Measurements from ENCODE around the gene FUZ.

DNA sequence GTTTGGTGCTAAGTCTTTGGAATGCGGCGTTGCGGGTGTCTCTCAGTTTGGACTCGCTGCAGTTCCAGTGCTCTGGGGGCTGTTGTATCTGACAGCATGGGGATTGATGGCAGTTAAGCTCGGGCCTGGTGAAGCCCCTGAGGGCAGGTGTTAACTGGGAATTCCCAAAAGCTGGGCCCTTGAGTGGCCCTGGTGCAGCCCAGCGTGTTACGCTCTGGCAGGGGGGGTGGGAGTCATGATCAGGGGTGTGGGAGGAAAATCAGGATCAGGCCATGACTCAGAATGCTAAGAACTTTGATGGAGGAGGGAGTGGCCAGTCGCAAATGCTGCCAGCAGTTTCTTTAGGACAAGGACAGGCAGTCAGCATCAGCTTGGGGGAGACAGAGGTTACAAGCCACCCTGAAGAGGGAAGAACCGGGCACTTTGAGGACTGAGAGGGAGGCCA lies 26.7 kb downstream of the FUZ start:
- TF ChIP-seq POLR2AphosphoS5 (IDR thresholded peaks at IDR 0.05) (no peak), POLR2A (IDR thresholded peaks at IDR 0.05) (no peak)
- TF ChIP-seq, protein P1, sequence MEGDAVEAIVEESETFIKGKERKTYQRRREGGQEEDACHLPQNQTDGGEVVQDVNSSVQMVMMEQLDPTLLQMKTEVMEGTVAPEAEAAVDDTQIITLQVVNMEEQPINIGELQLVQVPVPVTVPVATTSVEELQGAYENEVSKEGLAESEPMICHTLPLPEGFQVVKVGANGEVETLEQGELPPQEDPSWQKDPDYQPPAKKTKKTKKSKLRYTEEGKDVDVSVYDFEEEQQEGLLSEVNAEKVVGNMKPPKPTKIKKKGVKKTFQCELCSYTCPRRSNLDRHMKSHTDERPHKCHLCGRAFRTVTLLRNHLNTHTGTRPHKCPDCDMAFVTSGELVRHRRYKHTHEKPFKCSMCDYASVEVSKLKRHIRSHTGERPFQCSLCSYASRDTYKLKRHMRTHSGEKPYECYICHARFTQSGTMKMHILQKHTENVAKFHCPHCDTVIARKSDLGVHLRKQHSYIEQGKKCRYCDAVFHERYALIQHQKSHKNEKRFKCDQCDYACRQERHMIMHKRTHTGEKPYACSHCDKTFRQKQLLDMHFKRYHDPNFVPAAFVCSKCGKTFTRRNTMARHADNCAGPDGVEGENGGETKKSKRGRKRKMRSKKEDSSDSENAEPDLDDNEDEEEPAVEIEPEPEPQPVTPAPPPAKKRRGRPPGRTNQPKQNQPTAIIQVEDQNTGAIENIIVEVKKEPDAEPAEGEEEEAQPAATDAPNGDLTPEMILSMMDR (IDR thresholded peaks at IDR 0.05 in 8 of 11, conservative IDR thresholded peaks at IDR 0.05 in 3 of 11): no peak
